ENCODE results near the gene GDF15.

GDF15 gene

DNA sequence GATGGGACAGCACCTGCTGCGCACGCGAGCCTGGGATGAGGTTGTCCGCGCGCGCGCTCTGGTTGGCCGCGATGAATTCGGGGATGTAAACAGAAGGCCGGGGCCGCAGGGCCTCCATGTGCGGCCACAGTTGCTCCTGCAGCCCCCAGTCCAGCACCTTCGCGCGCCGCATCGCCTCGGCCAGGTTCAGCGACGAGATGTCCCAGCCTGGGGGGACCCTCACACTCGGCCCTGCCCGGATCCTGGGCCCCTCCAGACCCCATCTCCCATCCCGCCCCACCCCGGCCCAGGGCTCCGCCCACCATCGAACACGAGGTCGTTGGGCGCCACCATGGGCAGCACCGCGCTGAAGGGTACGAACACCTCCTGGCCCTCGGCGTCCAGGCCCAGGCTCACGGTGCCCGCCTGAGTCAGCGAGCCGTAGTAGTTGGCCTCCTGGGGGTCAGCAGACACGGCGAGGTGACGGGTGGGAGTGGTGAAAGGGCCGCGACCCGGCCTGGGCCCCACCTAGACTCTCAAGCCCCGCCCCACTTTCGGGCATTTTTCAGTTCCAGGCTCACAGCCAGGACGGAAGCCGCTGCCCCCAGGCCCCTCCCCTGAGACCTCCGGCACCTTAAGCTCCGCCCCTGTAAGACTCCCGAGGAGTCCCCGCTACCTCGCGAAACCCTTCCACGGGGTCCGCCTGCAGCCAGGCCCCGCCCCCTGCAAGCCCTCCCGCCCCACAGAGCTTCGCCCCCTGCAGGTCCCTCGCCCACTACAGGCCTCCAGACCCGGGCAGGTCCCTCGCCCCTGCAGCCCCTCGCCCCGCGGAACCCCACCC, 50.9 kb downstream of the GDF15 start:
- DNase-seq (ENCODE audit: low read depth), result peak; percentile 42
- peak overlapping the region; percentile 57 for H3K4me3 ChIP-seq (ENCODE audit: low read depth, low read length)

DNA sequence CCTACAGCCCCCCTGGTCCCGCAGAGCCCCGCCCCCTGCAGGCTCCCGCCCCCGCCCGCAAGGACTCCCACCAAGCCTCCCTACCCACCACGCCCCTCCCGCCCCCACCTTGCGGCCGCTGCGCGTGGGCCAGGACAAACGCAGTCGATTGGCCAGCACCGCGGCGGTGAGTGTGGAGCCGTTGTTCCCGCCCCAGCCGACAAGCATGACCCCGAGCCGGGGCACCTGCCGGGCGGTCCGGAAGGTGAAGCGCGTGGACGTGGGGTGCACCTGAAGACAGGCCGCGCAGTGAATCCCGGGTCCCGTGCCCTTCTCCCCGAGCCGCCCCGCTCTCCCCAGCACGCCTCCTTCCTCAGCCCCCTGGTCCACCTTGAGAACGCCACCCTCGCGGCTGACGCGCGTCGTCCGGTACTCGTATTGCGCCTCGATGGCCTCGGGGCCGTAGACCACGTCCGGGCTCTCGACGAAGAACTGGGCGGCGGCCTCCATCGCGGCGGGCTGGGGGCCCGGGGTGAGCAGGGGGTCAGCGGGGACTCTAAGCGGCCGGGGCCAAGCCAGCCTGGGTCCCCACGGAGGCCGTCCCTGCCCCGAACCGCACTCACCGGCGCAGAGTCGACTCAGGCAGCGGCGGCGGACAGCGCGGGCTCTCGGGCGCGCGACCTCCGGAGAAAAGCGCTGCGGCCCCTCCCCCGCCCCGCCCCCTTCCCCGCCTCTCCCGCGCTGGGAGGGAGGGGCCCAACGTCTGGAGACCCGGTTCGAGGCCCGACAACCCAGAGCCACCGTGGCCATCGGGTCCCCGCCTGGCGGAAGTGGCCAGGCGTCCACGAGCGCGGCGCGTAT, 51.8 kb downstream of the GDF15 start, which contains the start of gene ISYNA1:
ISYNA1 (minus strand) TSS at position 643 of the 840 bp plus-strand sequence; CDS start at position 489, 154 bp downstream.
- H3K4me3 ChIP-seq (ENCODE audit: low read depth, low read length), result peak within 1 kb of the TSS; percentile 57
- no peak for DNase-seq (ENCODE audit: low read depth)

DNA sequence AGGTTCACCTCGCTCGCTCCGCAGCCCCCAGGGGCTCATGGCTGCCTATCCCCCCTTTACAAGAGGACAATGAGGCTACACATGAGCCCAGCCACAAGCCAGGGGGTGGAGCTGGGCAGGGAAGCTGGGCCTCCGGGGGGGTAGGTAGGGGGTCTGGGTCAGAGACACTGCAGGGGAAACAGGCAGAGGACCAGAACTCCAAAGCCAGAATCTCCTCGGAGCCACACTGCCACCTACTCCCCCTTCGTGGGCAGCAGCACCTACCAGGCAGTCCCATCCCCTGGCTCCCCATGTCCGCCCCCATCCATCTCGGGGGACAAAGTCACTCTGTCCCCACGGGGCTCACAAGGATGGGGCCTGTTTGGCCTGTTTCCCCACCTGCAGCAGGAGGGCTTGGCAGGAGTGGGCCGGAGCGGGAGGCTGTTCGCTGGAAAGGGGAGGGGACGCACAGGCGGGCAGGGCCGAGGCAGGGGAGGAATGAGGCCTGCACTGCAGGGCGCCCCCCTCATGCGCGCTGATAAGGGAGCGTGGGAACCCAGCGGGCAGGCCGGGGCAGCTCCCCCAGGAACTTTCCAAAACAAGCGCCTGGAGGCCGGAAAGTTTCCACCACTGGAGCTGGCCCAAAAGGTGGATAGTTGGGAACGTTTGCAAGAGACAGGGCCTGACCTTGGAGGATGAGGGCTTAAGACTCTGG, 52.5 kb downstream of the GDF15 start:
- DNase-seq (ENCODE audit: low read depth), result no peak
- peak overlapping the region; percentile 57 for H3K4me3 ChIP-seq (ENCODE audit: low read depth, low read length)

All from skeletal muscle cell (primary cell).